GM23338 (cell line): ENCODE measurements around the gene IL17REL.

ENCODE experiments used
- CREB1 ChIP-seq: fragments of 250-450 bp; sonication (Bioruptor Pico); IDR thresholded peaks from 2 replicates; pipeline ENCODE4 v1.5.0; 2020; ENCODE audit warnings: low read depth, mild to moderate bottlenecking, moderate library complexity
- EZH2 ChIP-seq: fragments of 200-600 bp; sonication (generic); IDR thresholded peaks from one replicate; pipeline ENCODE4 v1.8.0; 2017; ENCODE audit warnings: antibody characterized with exemption, mild to moderate bottlenecking, low read depth; ENCODE audit not compliant: unreplicated experiment
- EZH2phosphoT487 ChIP-seq: fragments of 200-600 bp; sonication (generic); IDR thresholded peaks from one replicate; pipeline ENCODE4 v1.8.1; 2018; ENCODE audit warnings: antibody characterized with exemption; ENCODE audit not compliant: unreplicated experiment
- JUNB ChIP-seq: IDR thresholded peaks from one replicate; pipeline ENCODE4 v1.6.1; 2016; ENCODE audit warnings: antibody characterized with exemption; ENCODE audit not compliant: unreplicated experiment
- NANOG ChIP-seq: IDR thresholded peaks from 2 replicates; pipeline ENCODE4 v1.6.1; 2016; ENCODE audit warnings: antibody characterized with exemption, borderline replicate concordance
- POLR2AphosphoS5 ChIP-seq: IDR thresholded peaks from 2 replicates; pipeline ENCODE4 v1.6.1; 2016; ENCODE audit warnings: antibody characterized with exemption, low read depth
- REST ChIP-seq: IDR thresholded peaks from one replicate; pipeline ENCODE4 v1.6.1; 2018; ENCODE audit warnings: antibody characterized with exemption; ENCODE audit not compliant: unreplicated experiment
- STAT1 ChIP-seq: IDR thresholded peaks from one replicate; pipeline ENCODE4 v1.6.1; 2016; ENCODE audit warnings: antibody characterized with exemption; ENCODE audit not compliant: unreplicated experiment
- ZNF114 ChIP-seq: fragments of 250-450 bp; sonication (Bioruptor Pico); IDR thresholded peaks from 2 replicates; pipeline ENCODE4 v1.5.0; 2020; ENCODE audit warnings: mild to moderate bottlenecking, moderate library complexity
- ZNF331 ChIP-seq: fragments of 250-450 bp; sonication (Bioruptor Pico); IDR thresholded peaks from 2 replicates; pipeline ENCODE4 v1.5.0; 2020; ENCODE audit warnings: low read depth, mild to moderate bottlenecking, moderate library complexity
- ZNF462 ChIP-seq: fragments of 250-450 bp; sonication (Bioruptor Pico); IDR thresholded peaks from 2 replicates; pipeline ENCODE4 v1.5.0; 2020; ENCODE audit warnings: mild to moderate bottlenecking, moderate library complexity
- TF ChIP-seq, protein P1 (sequence below), 2 experiments: fragments of 200-600 bp in 1 of 2; sonication (generic) in 1 of 2; conservative IDR thresholded peaks; 2 replicates each; pipeline versions ENCODE4 v1.5.1 to v1.6.1; 2016 to 2017; ENCODE audit warnings: antibody characterized with exemption in 2 of 2, low read depth in 2 of 2, mild to moderate bottlenecking in 2 of 2, moderate library complexity in 1 of 2
- TF ChIP-seq, protein P2 (sequence below): IDR thresholded peaks from 2 replicates; pipeline ENCODE4 v1.6.1; 2016; ENCODE audit warnings: antibody characterized with exemption

- TF ChIP-seq REST (no peak), EZH2 (no peak), POLR2AphosphoS5 (no peak), EZH2phosphoT487 (no peak), ZNF462 (no peak), ZNF114 (no peak), CREB1 (CRISPR knock-in tag) (no peak), STAT1 (no peak), JUNB (no peak), NANOG (no peak), ZNF331 (CRISPR knock-in tag) (no peak)
- TF ChIP-seq, protein P1, sequence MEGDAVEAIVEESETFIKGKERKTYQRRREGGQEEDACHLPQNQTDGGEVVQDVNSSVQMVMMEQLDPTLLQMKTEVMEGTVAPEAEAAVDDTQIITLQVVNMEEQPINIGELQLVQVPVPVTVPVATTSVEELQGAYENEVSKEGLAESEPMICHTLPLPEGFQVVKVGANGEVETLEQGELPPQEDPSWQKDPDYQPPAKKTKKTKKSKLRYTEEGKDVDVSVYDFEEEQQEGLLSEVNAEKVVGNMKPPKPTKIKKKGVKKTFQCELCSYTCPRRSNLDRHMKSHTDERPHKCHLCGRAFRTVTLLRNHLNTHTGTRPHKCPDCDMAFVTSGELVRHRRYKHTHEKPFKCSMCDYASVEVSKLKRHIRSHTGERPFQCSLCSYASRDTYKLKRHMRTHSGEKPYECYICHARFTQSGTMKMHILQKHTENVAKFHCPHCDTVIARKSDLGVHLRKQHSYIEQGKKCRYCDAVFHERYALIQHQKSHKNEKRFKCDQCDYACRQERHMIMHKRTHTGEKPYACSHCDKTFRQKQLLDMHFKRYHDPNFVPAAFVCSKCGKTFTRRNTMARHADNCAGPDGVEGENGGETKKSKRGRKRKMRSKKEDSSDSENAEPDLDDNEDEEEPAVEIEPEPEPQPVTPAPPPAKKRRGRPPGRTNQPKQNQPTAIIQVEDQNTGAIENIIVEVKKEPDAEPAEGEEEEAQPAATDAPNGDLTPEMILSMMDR (conservative IDR thresholded peaks at IDR 0.05; ENCODE audit: low read depth in 2 of 2), result no peak
- TF ChIP-seq, protein P2, sequence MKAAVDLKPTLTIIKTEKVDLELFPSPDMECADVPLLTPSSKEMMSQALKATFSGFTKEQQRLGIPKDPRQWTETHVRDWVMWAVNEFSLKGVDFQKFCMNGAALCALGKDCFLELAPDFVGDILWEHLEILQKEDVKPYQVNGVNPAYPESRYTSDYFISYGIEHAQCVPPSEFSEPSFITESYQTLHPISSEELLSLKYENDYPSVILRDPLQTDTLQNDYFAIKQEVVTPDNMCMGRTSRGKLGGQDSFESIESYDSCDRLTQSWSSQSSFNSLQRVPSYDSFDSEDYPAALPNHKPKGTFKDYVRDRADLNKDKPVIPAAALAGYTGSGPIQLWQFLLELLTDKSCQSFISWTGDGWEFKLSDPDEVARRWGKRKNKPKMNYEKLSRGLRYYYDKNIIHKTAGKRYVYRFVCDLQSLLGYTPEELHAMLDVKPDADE, result no peak
Observed at GRCh38 chr22:49948116-49948957, 64.2 kb downstream of the IL17REL start.
